Lower leg skin (tissue), 3 donors: ENCODE data around the gene PRSS23.

Source experiments
- POLR2A ChIP-seq, 2 donors: fragments of 450-650 bp; IDR thresholded peaks; one replicate each; pipeline ENCODE4 v1.6.1; 2016 to 2017; ENCODE audit warnings: antibody characterized with exemption in 2 of 2, mild to moderate bottlenecking in 1 of 2, moderate library complexity in 1 of 2
- TF ChIP-seq, protein P1 (sequence below), 3 donors: fragments of 450-650 bp; IDR thresholded peaks; one replicate each; pipeline ENCODE4 v1.5.1; 2016; ENCODE audit warnings: antibody characterized with exemption in 3 of 3, mild to moderate bottlenecking in 3 of 3, moderate library complexity in 2 of 3

DNA sequence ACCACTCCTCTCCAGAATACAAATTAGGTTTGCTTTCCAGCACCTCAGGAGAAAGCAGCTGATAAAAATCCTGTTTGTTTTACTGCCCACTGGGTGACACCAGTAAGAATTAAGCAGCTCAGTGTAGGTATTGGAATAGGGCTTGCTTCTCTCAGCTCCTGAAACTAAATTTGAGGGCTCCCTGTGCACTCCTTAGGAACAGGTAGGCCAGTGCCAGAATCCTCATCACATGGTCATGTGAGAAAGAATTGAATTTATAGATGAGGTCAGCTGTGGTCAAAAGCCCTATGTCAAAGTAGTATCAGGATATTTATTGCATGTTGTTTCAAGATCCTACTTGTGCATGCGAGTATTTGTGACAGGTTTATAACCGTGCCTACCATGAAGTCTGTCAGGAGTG is 1.0 kb downstream of the PRSS23 start:
- no peak for TF ChIP-seq POLR2A (IDR thresholded peaks at IDR 0.05)
- TF ChIP-seq, protein P1, sequence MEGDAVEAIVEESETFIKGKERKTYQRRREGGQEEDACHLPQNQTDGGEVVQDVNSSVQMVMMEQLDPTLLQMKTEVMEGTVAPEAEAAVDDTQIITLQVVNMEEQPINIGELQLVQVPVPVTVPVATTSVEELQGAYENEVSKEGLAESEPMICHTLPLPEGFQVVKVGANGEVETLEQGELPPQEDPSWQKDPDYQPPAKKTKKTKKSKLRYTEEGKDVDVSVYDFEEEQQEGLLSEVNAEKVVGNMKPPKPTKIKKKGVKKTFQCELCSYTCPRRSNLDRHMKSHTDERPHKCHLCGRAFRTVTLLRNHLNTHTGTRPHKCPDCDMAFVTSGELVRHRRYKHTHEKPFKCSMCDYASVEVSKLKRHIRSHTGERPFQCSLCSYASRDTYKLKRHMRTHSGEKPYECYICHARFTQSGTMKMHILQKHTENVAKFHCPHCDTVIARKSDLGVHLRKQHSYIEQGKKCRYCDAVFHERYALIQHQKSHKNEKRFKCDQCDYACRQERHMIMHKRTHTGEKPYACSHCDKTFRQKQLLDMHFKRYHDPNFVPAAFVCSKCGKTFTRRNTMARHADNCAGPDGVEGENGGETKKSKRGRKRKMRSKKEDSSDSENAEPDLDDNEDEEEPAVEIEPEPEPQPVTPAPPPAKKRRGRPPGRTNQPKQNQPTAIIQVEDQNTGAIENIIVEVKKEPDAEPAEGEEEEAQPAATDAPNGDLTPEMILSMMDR (IDR thresholded peaks at IDR 0.05) = no peak
